Bronchial epithelial cell (primary cell): ENCODE data around the gene CYCS. TPM values are rescaled to one million over a fixed set of nuclear protein-coding genes. Genes with fewer than 3 reads are reported as not detected.
"Not testable (repeated sequence)": the region's sequence is repeated elsewhere in the genome, so short reads cannot be mapped to it uniquely, and the experiment has no call there.

Experiments
- DNase-seq: peaks from one replicate; pipeline ENCODE4 v3.0.0-alpha.2; 2010; ENCODE audit warnings: low read depth
- FAIRE-seq: peaks from 2 replicates; lab custom pipeline; 2011; peaks lifted over from hg19 to GRCh38; lab: Jason Lieb, UNC
- H3K27me3 ChIP-seq: 2 replicates; pipeline ENCODE4 v1.5.1; 2011; ENCODE audit warnings: low read length; ENCODE audit not compliant: control insufficient read depth, insufficient read depth
- H3K36me3 ChIP-seq: 2 replicates; pipeline ENCODE4 v1.5.1; 2011; ENCODE audit warnings: low read length; ENCODE audit not compliant: control insufficient read depth, insufficient read depth
- H3K4me3 ChIP-seq: 2 replicates; pipeline ENCODE4 v1.5.1; 2011; ENCODE audit warnings: mild to moderate bottlenecking, low read depth, low read length, control low read depth
- CTCF ChIP-seq: IDR thresholded peaks from 2 replicates; pipeline ENCODE4 v1.5.1; 2011; ENCODE audit warnings: mild to moderate bottlenecking, moderate library complexity, low read length, control low read depth, inconsistent platforms; ENCODE audit not compliant: insufficient read depth, severe bottlenecking
- total RNA-seq: library from RNA; depleted of rRNA; stranded (reverse); fragments of >200 nt; gene quantifications from 2 replicates; pipeline ENCODE4 v1.2.1, GENCODE V29; 2014

The CYCS gene
- total RNA-seq, 1 donor from 2014 or later = 45.3 TPM

GRCh38 chr7:25168145-25168544 lies 43.1 kb upstream of the CYCS start:
- Histone ChIP-seq H3K4me3 (no peak overlapping the region), H3K36me3 (no peaks in the 10 kb centered on the region), H3K27me3 (no peaks in the 10 kb centered on the region)
- no peak for DNase-seq
- no peak for FAIRE-seq
- no peak for TF ChIP-seq CTCF

- no peaks in the 10 kb centered on the region for H3K27me3 ChIP-seq
- FAIRE-seq = no peak
- H3K36me3 ChIP-seq = no peaks in the 10 kb centered on the region
- peak; percentile 34 for DNase-seq
- no peak overlapping the region for H3K4me3 ChIP-seq
- no peak for TF ChIP-seq CTCF
These were observed 42.3 kb upstream of the CYCS start for GRCh38 chr7:25167262-25167843.

- H3K4me3 ChIP-seq, H3K36me3 ChIP-seq, FAIRE-seq, H3K27me3 ChIP-seq: not testable (repeated sequence)
- peak; percentile 23 for TF ChIP-seq CTCF
- peak; percentile 38 for DNase-seq
These were observed 35.0 kb upstream of the CYCS start for GRCh38 chr7:25159983-25160596.

GRCh38 chr7:25158966-25159365 lies 33.9 kb upstream of the CYCS start:
- FAIRE-seq (no peak), DNase-seq (no peak)
- Histone ChIP-seq H3K4me3 (no peak overlapping the region), H3K36me3 (no peaks in the 10 kb centered on the region), H3K27me3 (no peaks in the 10 kb centered on the region)
- no peak for TF ChIP-seq CTCF

- DNase-seq = no peak
- Histone ChIP-seq H3K27me3 (no peaks in the 10 kb centered on the region), H3K36me3 (no peaks in the 10 kb centered on the region), H3K4me3 (no peak overlapping the region)
- no peak for FAIRE-seq
- TF ChIP-seq CTCF = no peak
These were observed 26.7 kb upstream of the CYCS start for GRCh38 chr7:25151773-25152172.

GRCh38 chr7:25149836-25150235 lies 24.8 kb upstream of the CYCS start:
- DNase-seq = no peak
- no peak for FAIRE-seq

More at GRCh38 chr7:25149836-25150235, 24.8 kb upstream of the CYCS start:
- no peaks in the 10 kb centered on the region for H3K36me3 ChIP-seq
- no peak for TF ChIP-seq CTCF
- H3K27me3 ChIP-seq = no peaks in the 10 kb centered on the region
- H3K4me3 ChIP-seq = no peak overlapping the region
